SK-N-SH (cell line): ENCODE data around the gene THADA. TPM values are rescaled to one million over a fixed set of nuclear protein-coding genes. Genes with fewer than 3 reads are reported as not detected.

Experiments
- CTCF ChIA-PET: fragments of 300-600, 350-600 bp; formaldehyde crosslinking; extraction: SDS; loops from one replicate; lab custom pipeline; 2021; lab: Yijun Ruan, JAX
- POLR2A ChIA-PET: fragments of 350-600 bp; sonication (Branson Sonifier 250); formaldehyde crosslinking; extraction: SDS; loops from one replicate; lab custom pipeline; 2020; ENCODE audit warnings: antibody characterized with exemption, inconsistent platforms; lab: Yijun Ruan, JAX
- DNase-seq: peaks from one replicate; pipeline ENCODE4 v3.0.0; 2012
- H2AFZ ChIP-seq: fragments of 200-600 bp; sonication (generic); 2 replicates; pipeline ENCODE4 v1.8.1; 2016; ENCODE audit warnings: antibody characterized with exemption, mild to moderate bottlenecking, low read depth
- H3F3A ChIP-seq: fragments of 200-600 bp; sonication (generic); replicated peaks from 2 replicates; pipeline ENCODE3; 2016; ENCODE audit warnings: antibody characterized with exemption, mild to moderate bottlenecking; ENCODE audit not compliant: insufficient read depth
- H3K27ac ChIP-seq, 2 experiments: fragments of 200-500 bp in 1 of 2; fragments of 200-600 bp in 1 of 2; sonication (Bioruptor generic) in 1 of 2; sonication (generic), shearing (Covaris generic) in 1 of 2; 2 replicates each; pipeline versions ENCODE4 v1.5.1 to v1.6.1; 2014 to 2016; ENCODE audit warnings: low read depth in 2 of 2, inconsistent platforms in 1 of 2, low read length in 1 of 2, mild to moderate bottlenecking in 1 of 2, mixed read lengths in 1 of 2
- H3K27me3 ChIP-seq: fragments of 200-600 bp; sonication (generic), shearing (Covaris generic); 2 replicates; pipeline ENCODE4 v1.6.1; 2016; ENCODE audit warnings: mixed run types; ENCODE audit not compliant: insufficient read depth
- H3K36me3 ChIP-seq, 2 experiments: fragments of 200-500 bp in 1 of 2; fragments of 200-600 bp in 1 of 2; sonication (Bioruptor generic) in 1 of 2; sonication (generic) in 1 of 2; replicated peaks in 1 of 2; 2 replicates each; pipeline versions ENCODE3 to v1.5.1; 2014 to 2016; ENCODE audit warnings: low read length in 1 of 2, mild to moderate bottlenecking in 1 of 2; ENCODE audit not compliant: insufficient read depth in 2 of 2, control insufficient read depth in 1 of 2
- H3K4me1 ChIP-seq, 2 experiments: fragments of 200-500 bp in 1 of 2; fragments of 200-600 bp in 1 of 2; sonication (Bioruptor generic) in 1 of 2; sonication (generic), shearing (Covaris generic) in 1 of 2; 2 replicates each; pipeline versions ENCODE4 v1.5.1 to v1.6.1; 2014 to 2016; ENCODE audit warnings: low read depth in 1 of 2, low read length in 1 of 2, mixed run types in 1 of 2; ENCODE audit not compliant: insufficient read depth in 2 of 2, control insufficient read depth in 1 of 2
- H3K4me2 ChIP-seq: fragments of 200-600 bp; sonication (generic), shearing (Covaris generic); 2 replicates; pipeline ENCODE4 v1.6.1; 2017; ENCODE audit warnings: mixed run types
- H3K4me3 ChIP-seq, 2 experiments: fragments of 200-500 bp in 1 of 2; fragments of 200-600 bp in 1 of 2; sonication (Bioruptor generic) in 1 of 2; sonication (generic), shearing (Covaris generic) in 1 of 2; 2 replicates each; pipeline versions ENCODE4 v1.5.1 to v1.8.1; 2014 to 2016; ENCODE audit warnings: low read depth in 2 of 2, inconsistent platforms in 1 of 2, low read length in 1 of 2, mild to moderate bottlenecking in 1 of 2, mixed read lengths in 1 of 2, moderate library complexity in 1 of 2
- H3K79me2 ChIP-seq: fragments of 200-600 bp; sonication (generic); 2 replicates; pipeline ENCODE4 v1.8.1; 2017; ENCODE audit warnings: mild to moderate bottlenecking; ENCODE audit not compliant: insufficient read depth
- H3K9ac ChIP-seq: fragments of 200-600 bp; sonication (generic); 2 replicates; pipeline ENCODE4 v1.6.1; 2017; ENCODE audit warnings: mixed run types
- H3K9me2 ChIP-seq: fragments of 200-600 bp; sonication (generic); 2 replicates; pipeline ENCODE4 v1.6.1; 2017; ENCODE audit warnings: mixed run types
- H3K9me3 ChIP-seq: fragments of 200-600 bp; sonication (generic); 2 replicates; pipeline ENCODE4 v1.6.1; 2017; ENCODE audit warnings: mixed run types, mild to moderate bottlenecking, moderate library complexity
- H4K20me1 ChIP-seq: fragments of 200-600 bp; sonication (generic); 2 replicates; pipeline ENCODE4 v1.6.1; 2017; ENCODE audit warnings: mild to moderate bottlenecking, mixed run types; ENCODE audit not compliant: insufficient read depth
- CHD2 ChIP-seq: fragments of 150-350 bp; IDR thresholded peaks from 2 replicates; pipeline ENCODE4 v1.6.1; 2018; ENCODE audit warnings: low read length; ENCODE audit not compliant: partially characterized antibody
- ELF1 ChIP-seq: IDR thresholded peaks from 2 replicates; pipeline ENCODE4 v1.4.0; 2012
- EP300 ChIP-seq, 2 experiments: IDR thresholded peaks; 2 replicates each; pipeline versions ENCODE4 v1.4.0 to v1.6.1; 2012; ENCODE audit warnings: borderline replicate concordance in 1 of 2, low read depth in 1 of 2, low read length in 1 of 2
- EZH2phosphoT487 ChIP-seq: fragments of 200-600 bp; sonication (generic); IDR thresholded peaks from 2 replicates; pipeline ENCODE4 v1.6.1; 2017; ENCODE audit warnings: low read depth, mixed run types, mild to moderate bottlenecking, antibody characterized with exemption, moderate library complexity, borderline replicate concordance
- FOXJ3 ChIP-seq: sonication (generic); formaldehyde crosslinking; IDR thresholded peaks from 2 replicates; pipeline ENCODE4 v1.5.1; 2020; ENCODE audit warnings: mild to moderate bottlenecking, missing genetic modification reagents
- FOXM1 ChIP-seq: IDR thresholded peaks from 2 replicates; pipeline ENCODE4 v1.4.0; 2012; ENCODE audit warnings: low read depth, mild to moderate bottlenecking
- GABPA ChIP-seq: IDR thresholded peaks from 2 replicates; pipeline ENCODE4 v1.4.0; 2012; ENCODE audit warnings: low read depth, mild to moderate bottlenecking
- GATA2 ChIP-seq: sonication (generic); formaldehyde crosslinking; IDR thresholded peaks from 2 replicates; pipeline ENCODE4 v1.5.0; 2020; ENCODE audit warnings: mild to moderate bottlenecking, missing genetic modification reagents
- IRF3 ChIP-seq: fragments of 150-350 bp; IDR thresholded peaks from 2 replicates; pipeline ENCODE4 v1.6.1; 2016; ENCODE audit warnings: mild to moderate bottlenecking, low read depth, low read length
- MEF2A ChIP-seq: IDR thresholded peaks from 2 replicates; pipeline ENCODE4 v1.4.0; 2012; ENCODE audit warnings: low read depth, borderline replicate concordance
- MXI1 ChIP-seq: IDR thresholded peaks from 2 replicates; pipeline ENCODE4 v1.6.1; 2012; ENCODE audit warnings: mild to moderate bottlenecking, low read depth, low read length, improper control_type of control experiment
- NFIC ChIP-seq: IDR thresholded peaks from 2 replicates; pipeline ENCODE4 v1.4.0; 2012; ENCODE audit warnings: borderline replicate concordance
- NRF1 ChIP-seq: IDR thresholded peaks from 2 replicates; pipeline ENCODE4 v1.6.1; 2012; ENCODE audit warnings: low read depth, mild to moderate bottlenecking, low read length
- RAD21 ChIP-seq: IDR thresholded peaks from 2 replicates; pipeline ENCODE4 v1.6.1; 2012; ENCODE audit warnings: mild to moderate bottlenecking, low read length
- RCOR1 ChIP-seq: fragments of 150-350 bp; IDR thresholded peaks from 2 replicates; pipeline ENCODE4 v1.6.1; 2017; ENCODE audit warnings: antibody characterized with exemption, low read length
- RFX5 ChIP-seq: IDR thresholded peaks from 2 replicates; pipeline ENCODE4 v1.6.1; 2012; ENCODE audit warnings: mild to moderate bottlenecking, improper control_type of control experiment, low read length
- RXRA ChIP-seq: IDR thresholded peaks from 2 replicates; pipeline ENCODE4 v1.4.0; 2012; ENCODE audit warnings: low read depth, mild to moderate bottlenecking, borderline replicate concordance
- SIN3A ChIP-seq: IDR thresholded peaks from 2 replicates; pipeline ENCODE4 v1.6.1; 2012; ENCODE audit warnings: low read depth, mild to moderate bottlenecking, low read length, moderate library complexity, borderline replicate concordance
- SMC3 ChIP-seq: IDR thresholded peaks from 2 replicates; pipeline ENCODE4 v1.6.1; 2012; ENCODE audit warnings: low read depth, low read length, improper control_type of control experiment
- TAF1 ChIP-seq: IDR thresholded peaks from 2 replicates; pipeline ENCODE4 v1.6.1; 2012; ENCODE audit warnings: low read depth, mild to moderate bottlenecking, low read length, moderate library complexity, borderline replicate concordance
- YY1 ChIP-seq: IDR thresholded peaks from 2 replicates; pipeline ENCODE4 v1.4.0; 2012; ENCODE audit warnings: low read depth, mild to moderate bottlenecking
- WGBS: methylation state at CpG from one replicate; pipeline ENCODE4 v1.1.6; 2017; ENCODE audit warnings: low lambda C conversion rate; 5-methylcytosine and 5-hydroxymethylcytosine counted together
- polyA plus RNA-seq, 3 experiments: library from polyadenylated mRNA; depleted of rRNA; stranded (reverse); fragments of >200 nt; gene quantifications; 2 replicates each; pipeline ENCODE4 v1.2.3, GENCODE V29; 2012
- TF ChIP-seq, protein P1 (sequence below): IDR thresholded peaks from 2 replicates; pipeline ENCODE4 v1.6.1; 2012; ENCODE audit warnings: mild to moderate bottlenecking, low read depth, low read length, moderate library complexity
- TF ChIP-seq, protein P2 (sequence below): IDR thresholded peaks from 2 replicates; pipeline ENCODE4 v1.4.0; 2012; ENCODE audit warnings: low read depth
- TF ChIP-seq, protein P3 (sequence below): IDR thresholded peaks from 2 replicates; pipeline ENCODE4 v1.4.0; 2012; ENCODE audit warnings: low read depth, borderline replicate concordance

Gene THADA
- polyA plus RNA-seq, 1 of the 3 experiments (the other 2 are of a cell fraction), result 25.6 TPM

GRCh38 chr2:43393918-43394317 is 201.9 kb downstream of the THADA start (continued):
- TF ChIP-seq, protein P1, sequence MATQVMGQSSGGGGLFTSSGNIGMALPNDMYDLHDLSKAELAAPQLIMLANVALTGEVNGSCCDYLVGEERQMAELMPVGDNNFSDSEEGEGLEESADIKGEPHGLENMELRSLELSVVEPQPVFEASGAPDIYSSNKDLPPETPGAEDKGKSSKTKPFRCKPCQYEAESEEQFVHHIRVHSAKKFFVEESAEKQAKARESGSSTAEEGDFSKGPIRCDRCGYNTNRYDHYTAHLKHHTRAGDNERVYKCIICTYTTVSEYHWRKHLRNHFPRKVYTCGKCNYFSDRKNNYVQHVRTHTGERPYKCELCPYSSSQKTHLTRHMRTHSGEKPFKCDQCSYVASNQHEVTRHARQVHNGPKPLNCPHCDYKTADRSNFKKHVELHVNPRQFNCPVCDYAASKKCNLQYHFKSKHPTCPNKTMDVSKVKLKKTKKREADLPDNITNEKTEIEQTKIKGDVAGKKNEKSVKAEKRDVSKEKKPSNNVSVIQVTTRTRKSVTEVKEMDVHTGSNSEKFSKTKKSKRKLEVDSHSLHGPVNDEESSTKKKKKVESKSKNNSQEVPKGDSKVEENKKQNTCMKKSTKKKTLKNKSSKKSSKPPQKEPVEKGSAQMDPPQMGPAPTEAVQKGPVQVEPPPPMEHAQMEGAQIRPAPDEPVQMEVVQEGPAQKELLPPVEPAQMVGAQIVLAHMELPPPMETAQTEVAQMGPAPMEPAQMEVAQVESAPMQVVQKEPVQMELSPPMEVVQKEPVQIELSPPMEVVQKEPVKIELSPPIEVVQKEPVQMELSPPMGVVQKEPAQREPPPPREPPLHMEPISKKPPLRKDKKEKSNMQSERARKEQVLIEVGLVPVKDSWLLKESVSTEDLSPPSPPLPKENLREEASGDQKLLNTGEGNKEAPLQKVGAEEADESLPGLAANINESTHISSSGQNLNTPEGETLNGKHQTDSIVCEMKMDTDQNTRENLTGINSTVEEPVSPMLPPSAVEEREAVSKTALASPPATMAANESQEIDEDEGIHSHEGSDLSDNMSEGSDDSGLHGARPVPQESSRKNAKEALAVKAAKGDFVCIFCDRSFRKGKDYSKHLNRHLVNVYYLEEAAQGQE, result no peak
- TF ChIP-seq NRF1 (no peak), TAF1 (no peak), GABPA (no peak), FOXJ3 (CRISPR knock-in tag) (peak; percentile 96)

DNA sequence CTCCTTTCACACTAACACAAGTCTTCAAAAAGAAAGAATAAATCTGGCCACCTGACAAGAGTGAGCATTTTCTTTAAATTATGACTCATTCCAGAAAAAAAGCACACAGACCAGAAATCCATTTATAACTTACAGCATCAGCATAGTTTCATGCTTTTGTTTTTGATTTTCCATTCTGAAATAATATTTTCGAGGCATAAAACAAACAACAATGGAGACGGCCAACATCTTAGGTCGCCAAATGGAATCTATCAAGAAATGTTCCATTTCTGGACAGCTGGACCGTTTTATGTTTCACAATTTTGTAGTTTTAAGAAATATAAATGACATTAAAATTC is 204.0 kb downstream of the THADA start:
- Histone ChIP-seq H3K4me2 (peak overlapping the region; percentile 35; the same call in 1 of the 2 replicates), H3K9me2 (no peaks in the 10 kb centered on the region), H3K27me3 (no peaks in the 10 kb centered on the region), H3K27ac (peak overlapping the region; percentile 73 to 86), H3K4me3 (no peak overlapping the region), H3K36me3 (peaks cover 6 to 10% of the 10 kb centered on the region in 2 experiments), H3K79me2 (no peaks in the 10 kb centered on the region), H3K4me1 (peaks cover 11 to 37% of the 10 kb centered on the region in 2 experiments; a peak in 3 of 4 replicates), H4K20me1 (no peaks in the 10 kb centered on the region), H3K9me3 (no peaks in the 10 kb centered on the region), H3F3A (peaks cover 17% of the 10 kb centered on the region), H2AFZ (no peak overlapping the region), H3K9ac (no peak overlapping the region)
- ChIA-PET CTCF (interaction anchor here (1.0 to 1.7 kb wide), 5 partner anchors 35 to 163 kb away, joined by 3 to 5 read pairs (median 3); no protein-coding TSS in a partner anchor), POLR2A (no interaction called here)
- whole genome bisulfite sequencing, result 15% methylated on average over 4 of the region's 4 CpGs
- no peak for DNase-seq
- TF ChIP-seq, protein P2, sequence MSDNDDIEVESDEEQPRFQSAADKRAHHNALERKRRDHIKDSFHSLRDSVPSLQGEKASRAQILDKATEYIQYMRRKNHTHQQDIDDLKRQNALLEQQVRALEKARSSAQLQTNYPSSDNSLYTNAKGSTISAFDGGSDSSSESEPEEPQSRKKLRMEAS, result peak; percentile 7; the same call in 1 of the 2 replicates
- TF ChIP-seq CHD2, result no peak
- peak; percentile 83 for TF ChIP-seq NFIC
- no peak for TF ChIP-seq FOXJ3 (CRISPR knock-in tag)
- no peak for TF ChIP-seq NRF1
- TF ChIP-seq EZH2phosphoT487, result no peak
- no peak for TF ChIP-seq YY1
- peak; percentile 22 to 75; a peak in 2 of 4 replicates for TF ChIP-seq EP300 (IDR thresholded peaks at IDR 0.05; ENCODE audit: borderline replicate concordance in 1 of 2, low read depth in 1 of 2, low read length in 1 of 2)
- TF ChIP-seq RCOR1, result no peak
- peak; percentile 61 for TF ChIP-seq MEF2A
- TF ChIP-seq RXRA, result no peak
- TF ChIP-seq RFX5, result no peak
- no peak for TF ChIP-seq TAF1
- TF ChIP-seq GABPA, result no peak
- no peak for TF ChIP-seq SMC3
- TF ChIP-seq ELF1, result peak; percentile 42; the same call in 1 of the 2 replicates
- TF ChIP-seq FOXM1, result peak; percentile 49; the same call in 1 of the 2 replicates
- no peak for TF ChIP-seq SIN3A
- no peak; the same call in 1 of the 2 replicates for TF ChIP-seq GATA2 (CRISPR knock-in tag)
- no peak for TF ChIP-seq MXI1
- TF ChIP-seq IRF3, result no peak
- no peak for TF ChIP-seq RAD21
- TF ChIP-seq, protein P3, sequence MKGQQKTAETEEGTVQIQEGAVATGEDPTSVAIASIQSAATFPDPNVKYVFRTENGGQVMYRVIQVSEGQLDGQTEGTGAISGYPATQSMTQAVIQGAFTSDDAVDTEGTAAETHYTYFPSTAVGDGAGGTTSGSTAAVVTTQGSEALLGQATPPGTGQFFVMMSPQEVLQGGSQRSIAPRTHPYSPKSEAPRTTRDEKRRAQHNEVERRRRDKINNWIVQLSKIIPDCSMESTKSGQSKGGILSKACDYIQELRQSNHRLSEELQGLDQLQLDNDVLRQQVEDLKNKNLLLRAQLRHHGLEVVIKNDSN, result peak; percentile 41; the same call in 1 of the 2 replicates
